H9 (cell line): ENCODE measurements around the gene RORC. TPM values are rescaled to one million over a fixed set of nuclear protein-coding genes. Genes with fewer than 3 reads are reported as not detected.

Experiments
- DNase-seq: peaks from one replicate; pipeline ENCODE4 v3.0.0-alpha.2; 2017
- H2AFZ ChIP-seq: one replicate; pipeline ENCODE4 v1.6.1; 2013; ENCODE audit warnings: mild to moderate bottlenecking, low read length, control low read depth, moderate library complexity
- H2AK5ac ChIP-seq: 2 replicates; pipeline ENCODE4 v1.6.1; 2013; ENCODE audit warnings: low read length, control low read depth, mixed read lengths; ENCODE audit not compliant: insufficient read length
- H2BK120ac ChIP-seq: one replicate; pipeline ENCODE4 v1.6.1; 2013; ENCODE audit warnings: low read depth, mild to moderate bottlenecking, low read length, control low read depth, inconsistent platforms; ENCODE audit not compliant: poor library complexity, severe bottlenecking
- H2BK12ac ChIP-seq: 2 replicates; pipeline ENCODE4 v1.6.1; 2013; ENCODE audit warnings: low read length, control low read depth, mixed read lengths, low read depth; ENCODE audit not compliant: insufficient read length
- H2BK15ac ChIP-seq: 2 replicates; pipeline ENCODE4 v1.6.1; 2013; ENCODE audit warnings: low read depth, low read length, control low read depth
- H2BK20ac ChIP-seq: one replicate; pipeline ENCODE4 v1.6.1; 2013; ENCODE audit warnings: low read depth, mild to moderate bottlenecking, low read length, control low read depth, inconsistent platforms; ENCODE audit not compliant: poor library complexity, severe bottlenecking
- H2BK5ac ChIP-seq: 2 replicates; pipeline ENCODE4 v1.6.1; 2013; ENCODE audit warnings: low read length, control low read depth, mixed read lengths; ENCODE audit not compliant: insufficient read length
- H3K14ac ChIP-seq: 2 replicates; pipeline ENCODE4 v1.6.1; 2013; ENCODE audit warnings: low read length, control low read depth; ENCODE audit not compliant: insufficient read depth
- H3K18ac ChIP-seq: 2 replicates; pipeline ENCODE4 v1.6.1; 2013; ENCODE audit warnings: low read depth, mild to moderate bottlenecking, mixed read lengths, low read length, control low read depth; ENCODE audit not compliant: insufficient read length
- H3K23ac ChIP-seq: 2 replicates; pipeline ENCODE4 v1.6.1; 2013; ENCODE audit warnings: low read length, control low read depth, mixed read lengths, low read depth; ENCODE audit not compliant: insufficient read length
- H3K23me2 ChIP-seq: 2 replicates; pipeline ENCODE4 v1.6.1; 2013; ENCODE audit warnings: low read depth, mild to moderate bottlenecking, mixed read lengths, low read length, control low read depth; ENCODE audit not compliant: insufficient read length, poor library complexity, severe bottlenecking
- H3K27ac ChIP-seq: 2 replicates; pipeline ENCODE4 v1.5.1; 2013; ENCODE audit warnings: low read length, control low read depth, mixed read lengths, low read depth; ENCODE audit not compliant: insufficient read length
- H3K27me3 ChIP-seq: 2 replicates; pipeline ENCODE4 v1.6.1; 2013; ENCODE audit warnings: low read length, control low read depth, inconsistent platforms; ENCODE audit not compliant: insufficient read depth
- H3K4ac ChIP-seq: 2 replicates; pipeline ENCODE4 v1.6.1; 2013; ENCODE audit warnings: low read depth, mild to moderate bottlenecking, control low read depth, inconsistent platforms, low read length, moderate library complexity
- H3K4me1 ChIP-seq: 2 replicates; pipeline ENCODE4 v1.6.1; 2013; ENCODE audit warnings: low read length, control low read depth, inconsistent platforms; ENCODE audit not compliant: insufficient read depth
- H3K4me2 ChIP-seq: 2 replicates; pipeline ENCODE4 v1.6.1; 2013; ENCODE audit warnings: low read length, control low read depth, mixed read lengths; ENCODE audit not compliant: insufficient read length, insufficient read depth
- H3K56ac ChIP-seq: 2 replicates; pipeline ENCODE4 v1.6.1; 2013; ENCODE audit warnings: low read depth, mild to moderate bottlenecking, mixed read lengths, low read length, control low read depth; ENCODE audit not compliant: insufficient read length
- H3K79me1 ChIP-seq: 2 replicates; pipeline ENCODE4 v1.6.1; 2013; ENCODE audit warnings: low read depth, mild to moderate bottlenecking, moderate library complexity, low read length, control low read depth, inconsistent platforms; ENCODE audit not compliant: insufficient read depth, poor library complexity, severe bottlenecking
- H3K79me2 ChIP-seq: 2 replicates; pipeline ENCODE4 v1.6.1; 2013; ENCODE audit warnings: low read length, control low read depth, inconsistent platforms; ENCODE audit not compliant: insufficient read depth
- H3K9ac ChIP-seq: 2 replicates; pipeline ENCODE4 v1.6.1; 2013; ENCODE audit warnings: low read length, control low read depth, mixed read lengths; ENCODE audit not compliant: insufficient read length; ENCODE audit errors: extremely low read depth
- H3K9me3 ChIP-seq: one replicate; pipeline ENCODE4 v1.6.1; 2013; ENCODE audit warnings: low read depth, low read length, inconsistent platforms; ENCODE audit not compliant: control insufficient read depth
- H3T11ph ChIP-seq: one replicate; pipeline ENCODE4 v1.6.1; 2013; ENCODE audit warnings: mild to moderate bottlenecking, low read length, control low read depth, inconsistent platforms
- H4K20me1 ChIP-seq: one replicate; pipeline ENCODE4 v1.6.1; 2013; ENCODE audit not compliant: control insufficient read depth, insufficient read length, insufficient read depth
- H4K5ac ChIP-seq: 2 replicates; pipeline ENCODE4 v1.6.1; 2013; ENCODE audit warnings: low read depth, mild to moderate bottlenecking, mixed read lengths, low read length, control low read depth; ENCODE audit not compliant: insufficient read length
- H4K8ac ChIP-seq: replicated peaks from 2 replicates; pipeline ENCODE4 v1.6.1; 2013; ENCODE audit warnings: low read length, control low read depth, mixed read lengths, low read depth; ENCODE audit not compliant: insufficient read length
- H4K91ac ChIP-seq: 2 replicates; pipeline ENCODE4 v1.6.1; 2013; ENCODE audit warnings: low read depth, mild to moderate bottlenecking, moderate library complexity, mixed read lengths, low read length, control low read depth; ENCODE audit not compliant: insufficient read length
- H3K27ac Mint-ChIP-seq, 3 experiments: 2 replicates in 2 of 3; 3 replicates in 1 of 3; pipeline ENCODE4 v1.8.0; 2020 to 2021; ENCODE audit warnings: mixed read lengths in 3 of 3, mild to moderate bottlenecking in 1 of 3, moderate library complexity in 1 of 3
- H3K27me3 Mint-ChIP-seq: 2 replicates; pipeline ENCODE4 v1.8.0; 2021; ENCODE audit warnings: low read depth, mild to moderate bottlenecking, moderate library complexity, mixed read lengths
- H3K36me3 Mint-ChIP-seq, 3 experiments: 2 replicates in 2 of 3; 3 replicates in 1 of 3; pipeline ENCODE4 v1.8.0; 2020 to 2021; ENCODE audit warnings: low read depth in 3 of 3, mixed read lengths in 3 of 3; ENCODE audit not compliant: insufficient read depth in 1 of 3
- H3K4me1 Mint-ChIP-seq, 2 experiments: 2 replicates each; pipeline ENCODE4 v1.8.0; 2020; ENCODE audit warnings: mixed read lengths in 2 of 2
- H3K4me3 Mint-ChIP-seq, 2 experiments: 2 replicates in 1 of 2; 3 replicates in 1 of 2; pipeline ENCODE4 v1.8.0; 2020 to 2021; ENCODE audit warnings: mild to moderate bottlenecking in 2 of 2, mixed read lengths in 2 of 2, moderate library complexity in 1 of 2
- H3K9me3 Mint-ChIP-seq, 2 experiments: 2 replicates in 1 of 2; 3 replicates in 1 of 2; pipeline ENCODE4 v1.8.0; 2020; ENCODE audit warnings: mild to moderate bottlenecking in 2 of 2, mixed read lengths in 2 of 2, moderate library complexity in 1 of 2
- CTCF ChIP-seq: fragments of 200-600 bp; sonication (generic); conservative IDR thresholded peaks from 3 replicates; pipeline ENCODE4 v1.8.0; 2021; ENCODE audit warnings: antibody characterized with exemption, mild to moderate bottlenecking
- WGBS: extraction: QIAGEN DNeasy Blood & Tissue Kit; methylation state at CpG from one replicate; pipeline ENCODE4 v1.1.7; 2013; ENCODE audit warnings: missing lambda C conversion rate, low lambda C conversion rate, mixed read lengths; ENCODE audit not compliant: insufficient read length; ENCODE audit errors: extremely low coverage; 5-methylcytosine and 5-hydroxymethylcytosine counted together
- total RNA-seq: library from RNA; stranded (reverse); gene quantifications from 2 replicates; pipeline ENCODE4 v1.2.1, GENCODE V29; 2021

The RORC gene
- total RNA-seq, 1 experiment from 2014 or later, result 0.52 TPM

DNA sequence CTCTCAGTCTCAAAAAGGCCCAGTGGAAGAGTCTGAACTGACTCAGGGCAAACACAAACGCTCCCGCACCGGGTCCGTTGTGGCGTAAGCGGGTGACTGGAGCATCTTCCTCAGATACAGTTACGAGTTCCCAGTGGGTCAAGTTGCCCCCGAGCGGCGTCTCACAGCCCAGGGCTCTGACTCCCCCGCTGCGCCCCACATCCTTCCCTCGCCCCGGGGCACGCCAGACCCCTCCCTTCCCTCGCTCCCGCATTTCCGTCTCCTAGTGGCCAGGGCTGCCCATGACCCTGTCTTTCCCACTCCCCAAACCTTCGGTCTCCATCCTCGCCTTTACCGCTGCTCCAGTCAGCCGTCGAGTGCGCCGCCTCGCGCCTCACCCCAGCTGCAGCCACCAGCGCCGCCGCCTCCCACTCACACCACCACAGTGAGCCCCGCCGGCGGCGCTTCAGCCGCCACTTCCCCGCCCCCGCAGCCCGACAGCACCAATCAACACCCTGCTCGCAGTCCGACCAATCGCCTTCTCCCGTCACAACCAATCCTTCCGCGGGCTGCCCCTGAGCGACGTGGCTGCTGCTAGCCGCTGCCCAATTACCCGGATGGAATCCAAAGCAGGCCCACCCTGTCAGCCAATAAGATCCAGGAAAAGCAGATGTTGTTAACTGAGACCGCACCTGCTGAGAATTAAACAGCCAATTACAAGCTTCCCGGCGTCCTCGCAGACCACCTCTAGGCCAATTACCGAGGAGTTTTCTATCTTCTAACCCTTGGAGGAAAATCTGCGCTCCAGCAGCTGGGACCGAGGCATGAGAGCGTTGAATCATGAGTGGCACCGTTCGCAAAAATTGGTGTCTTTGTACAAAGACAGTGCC lies 41.3 kb downstream of the RORC start, which contains the start of gene TDRKH:
Gene TDRKH, minus strand, starts transcription at position 430 of the 869 bp plus-strand sequence. CDS start 7,478 bp downstream, outside the sequence.
- Histone ChIP-seq H3K23me2 (peaks cover 3% of the 10 kb centered on the region), H3K9me3 (no peaks in the 10 kb centered on the region), H2BK120ac (no peak within 1 kb of the TSS), H3K79me1 (no peaks in the 10 kb centered on the region), H2BK15ac (no peak within 1 kb of the TSS), H2AK5ac (no peak within 1 kb of the TSS), H2BK5ac (no peak within 1 kb of the TSS), H3K14ac (0 out of 2 replicates have a peak within 1 kb of the TSS, but pooled peaks have one; percentile 63), H3K23ac (no peak within 1 kb of the TSS), H2AFZ (no peak within 1 kb of the TSS), H3K18ac (no peak within 1 kb of the TSS), H3K4ac (no peak within 1 kb of the TSS), H3K79me2 (no peaks in the 10 kb centered on the region), H4K91ac (no peak within 1 kb of the TSS), H3K56ac (no peak within 1 kb of the TSS), H2BK12ac (no peak within 1 kb of the TSS), H4K5ac (no peak within 1 kb of the TSS), H3K4me1 (no peaks in the 10 kb centered on the region; the same call in 1 of the 2 replicates), H4K8ac (no peak within 1 kb of the TSS), H3K4me2 (peak within 1 kb of the TSS; percentile 94), H3K9ac (peak within 1 kb of the TSS; percentile 70), H4K20me1 (no peaks in the 10 kb centered on the region), H2BK20ac (no peak within 1 kb of the TSS), H3K27ac (no peak within 1 kb of the TSS), H3K27me3 (no peaks in the 10 kb centered on the region), H3T11ph (no peak within 1 kb of the TSS)
- Mint-ChIP-seq H3K27ac (peak within 1 kb of the TSS; percentile 80 to 85 (median 83); a peak in 6 of 7 replicates), H3K4me3 (peak within 1 kb of the TSS; percentile 90 to 93), H3K4me1 (peaks cover 14 to 18% of the 10 kb centered on the region in 2 experiments), H3K27me3 (no peaks in the 10 kb centered on the region), H3K36me3 (peaks cover 0 to 4% (median 0%) of the 10 kb centered on the region in 3 experiments; a peak in 2 of 7 replicates), H3K9me3 (no peaks in the 10 kb centered on the region; a peak in 2 of 5 replicates)
- TF ChIP-seq CTCF, result peak; percentile 54; the same call in 2 of the 3 replicates
- WGBS, result no CpG with 5 or more reads among the region's 58 CpGs
- DNase-seq, result peak; percentile 100
